ENCODE results near the gene ELMO1.

DNA sequence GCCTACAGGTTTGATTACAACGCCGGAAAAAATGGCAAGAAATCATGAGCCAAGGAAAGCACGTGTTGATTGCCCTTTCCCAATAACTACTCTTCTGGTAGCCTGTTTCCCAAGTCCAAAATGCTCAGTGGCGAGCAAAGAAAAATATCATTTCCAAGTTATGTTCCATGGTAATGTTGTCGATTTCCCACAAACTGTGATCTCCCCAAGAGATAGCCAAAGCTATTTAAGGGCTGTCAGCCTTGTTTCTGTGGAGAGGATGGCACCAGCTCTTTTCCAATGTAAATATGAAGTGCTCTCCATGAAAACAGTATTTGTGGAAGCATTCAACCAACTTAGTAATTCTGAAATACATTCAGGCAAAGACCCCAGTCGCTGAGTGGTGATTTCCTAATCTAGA, 491.9 kb downstream of the ELMO1 start:
- TF ChIP-seq, protein P1, sequence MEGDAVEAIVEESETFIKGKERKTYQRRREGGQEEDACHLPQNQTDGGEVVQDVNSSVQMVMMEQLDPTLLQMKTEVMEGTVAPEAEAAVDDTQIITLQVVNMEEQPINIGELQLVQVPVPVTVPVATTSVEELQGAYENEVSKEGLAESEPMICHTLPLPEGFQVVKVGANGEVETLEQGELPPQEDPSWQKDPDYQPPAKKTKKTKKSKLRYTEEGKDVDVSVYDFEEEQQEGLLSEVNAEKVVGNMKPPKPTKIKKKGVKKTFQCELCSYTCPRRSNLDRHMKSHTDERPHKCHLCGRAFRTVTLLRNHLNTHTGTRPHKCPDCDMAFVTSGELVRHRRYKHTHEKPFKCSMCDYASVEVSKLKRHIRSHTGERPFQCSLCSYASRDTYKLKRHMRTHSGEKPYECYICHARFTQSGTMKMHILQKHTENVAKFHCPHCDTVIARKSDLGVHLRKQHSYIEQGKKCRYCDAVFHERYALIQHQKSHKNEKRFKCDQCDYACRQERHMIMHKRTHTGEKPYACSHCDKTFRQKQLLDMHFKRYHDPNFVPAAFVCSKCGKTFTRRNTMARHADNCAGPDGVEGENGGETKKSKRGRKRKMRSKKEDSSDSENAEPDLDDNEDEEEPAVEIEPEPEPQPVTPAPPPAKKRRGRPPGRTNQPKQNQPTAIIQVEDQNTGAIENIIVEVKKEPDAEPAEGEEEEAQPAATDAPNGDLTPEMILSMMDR (IDR thresholded peaks at IDR 0.05): no peak
- no peak for TF ChIP-seq POLR2A (IDR thresholded peaks at IDR 0.05)

Data from lower leg skin (tissue), 3 donors.